Heart left ventricle (tissue), 13 donors: ENCODE results near the gene CEP44.

Source experiments
- CTCF ChIP-seq, 12 donors: fragments of 200-600 bp; sonication (generic) in 4 of 12; IDR thresholded peaks; one replicate each; pipeline versions ENCODE4 v1.5.0 to v1.8.0; 2018 to 2022; ENCODE audit warnings: antibody characterized with exemption in 12 of 12, mild to moderate bottlenecking in 5 of 12
- POLR2A ChIP-seq, 2 donors: fragments of 450-650 bp; IDR thresholded peaks; one replicate each; pipeline ENCODE4 v1.6.1; 2017; ENCODE audit warnings: antibody characterized with exemption in 2 of 2, mild to moderate bottlenecking in 2 of 2, moderate library complexity in 2 of 2
- donor health status: ischemic (EF 13 %, LVEDD 7.1; RV severe dilation, severe dysfunction).
- donor health status: DM: no; HTN: yes; CAD: no.
- donor health status: DM: no; HTN: no; CAD: no.
- donor health status: ischemic (EF 25% LVEDD 6.9; RV normal size, moderate dysfunction).
- donor health status: ischemic (EF 25% LVEDD 5.7; RV mildly dilated, moderate dysfunction).
- donor health status: ischemic (EF 35%, LVEDD 5.7; RV mildly dilated, moderate dysfunction).
- donor health status: nonischemic (EF 11% LVEDD 7.7; RV severe dilation, severe dysfunction).
- donor health status: DM: yes; HTN: yes; CAD: no.
- donor health status: PGD.
- donor health status: ischemic (EF 29% LVEDD 5.4; RV normal size, mild dysfunction).
- donor health status: nonischemic (EF 23%, LVEDD 6.1; RV moderate dilation, normal function).

GRCh38 chr4:174316954-174317353 lies 33.2 kb downstream of the CEP44 start:
- TF ChIP-seq POLR2A (IDR thresholded peaks at IDR 0.05) (no peak), CTCF (IDR thresholded peaks at IDR 0.05) (no peak)
